HG03457 (cell line): ENCODE measurements around the gene CTNNBL1.
"Not testable (repeated sequence)": the region's sequence is repeated elsewhere in the genome, so short reads cannot be mapped to it uniquely, and the experiment has no call there.

Experiments used
- ATAC-seq: cut with Tn5 transposase; IDR thresholded peaks from one replicate; pipeline ENCODE4 v1.9.1; 2021; ENCODE audit warnings: moderate number of reproducible peaks; ENCODE audit not compliant: unreplicated experiment

The CTNNBL1 gene

DNA sequence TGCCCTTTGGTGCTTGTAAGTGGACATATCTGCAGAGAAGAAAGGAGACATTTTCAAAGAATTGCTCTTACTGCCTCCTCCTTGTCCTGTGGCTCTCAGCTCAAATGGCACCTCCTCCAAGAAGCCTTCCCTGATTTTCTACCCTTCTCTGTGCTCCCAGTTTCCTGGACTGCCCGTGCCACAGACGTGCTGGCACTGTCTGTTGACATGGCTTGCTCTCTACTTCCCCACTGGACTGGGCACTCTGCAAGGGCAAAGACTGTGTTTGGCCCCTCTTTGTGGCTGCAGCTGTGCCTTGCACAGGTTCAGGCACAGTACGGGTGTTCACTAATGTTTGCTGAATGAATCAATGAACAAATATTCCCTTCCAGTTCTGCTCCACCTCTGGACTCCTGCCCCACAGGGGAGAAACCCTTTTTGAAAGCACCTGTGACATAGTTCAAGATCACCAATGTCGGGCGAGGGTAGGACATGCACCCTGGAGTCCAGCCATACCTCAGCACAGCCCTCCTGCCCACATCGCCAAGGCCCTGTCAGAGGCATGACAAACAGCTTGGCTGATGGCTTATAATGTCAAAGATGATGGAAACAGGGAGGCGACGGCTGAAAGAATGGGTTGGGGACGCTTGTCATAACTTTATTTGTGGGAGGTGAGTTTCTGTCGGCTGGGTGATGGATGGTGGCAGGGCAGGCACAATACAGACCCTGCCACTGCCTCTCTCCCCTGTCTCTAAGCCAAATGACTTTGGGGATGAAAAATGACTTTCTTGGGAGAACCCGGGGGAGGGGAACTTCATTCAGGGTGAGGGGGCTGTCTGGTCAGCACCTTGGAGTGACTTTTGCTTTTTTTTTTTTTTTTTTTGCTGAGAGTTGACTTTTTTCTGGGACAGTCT is 15.6 kb upstream of the CTNNBL1 start:
- no peak for ATAC-seq

DNA sequence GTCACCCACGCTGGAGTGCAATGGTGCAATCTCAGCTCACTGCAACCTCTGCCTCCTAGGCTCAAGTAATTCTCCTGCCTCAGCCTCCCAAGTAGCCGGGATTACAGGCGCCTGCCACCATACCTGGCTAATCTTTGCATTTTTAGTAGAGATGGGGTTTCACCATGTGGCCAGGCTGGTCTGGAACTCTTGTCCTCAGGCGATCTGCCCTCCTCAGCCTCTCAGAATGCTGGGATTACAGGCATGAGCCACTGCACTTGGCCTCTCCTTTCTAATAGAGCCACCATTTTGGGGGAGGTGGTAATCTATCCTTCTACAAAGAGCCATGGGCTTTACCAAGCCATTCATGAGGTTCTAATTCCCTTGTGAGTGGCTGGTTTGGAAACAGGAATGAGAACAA is 14.1 kb upstream of the CTNNBL1 start:
- not testable (repeated sequence) for ATAC-seq

DNA sequence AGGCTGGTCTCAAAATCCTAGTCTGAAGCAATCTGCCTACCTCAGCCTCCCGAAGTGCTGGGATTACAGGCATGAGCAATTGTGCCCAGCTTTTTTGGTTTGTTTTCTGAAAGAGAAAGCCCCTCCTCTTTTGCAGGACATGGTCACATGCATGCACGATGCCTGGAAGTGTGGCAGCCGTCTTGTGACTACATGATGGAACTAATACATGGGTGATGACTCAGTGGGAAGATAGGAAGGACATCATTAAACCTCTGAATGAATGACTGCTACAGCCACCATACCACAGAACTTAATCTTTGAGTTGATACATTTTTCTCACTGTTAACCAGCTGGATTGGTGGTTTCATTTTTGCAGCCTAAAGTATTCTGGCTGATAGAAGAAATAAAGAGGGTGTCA is 13.4 kb upstream of the CTNNBL1 start:
- ATAC-seq = no peak

DNA sequence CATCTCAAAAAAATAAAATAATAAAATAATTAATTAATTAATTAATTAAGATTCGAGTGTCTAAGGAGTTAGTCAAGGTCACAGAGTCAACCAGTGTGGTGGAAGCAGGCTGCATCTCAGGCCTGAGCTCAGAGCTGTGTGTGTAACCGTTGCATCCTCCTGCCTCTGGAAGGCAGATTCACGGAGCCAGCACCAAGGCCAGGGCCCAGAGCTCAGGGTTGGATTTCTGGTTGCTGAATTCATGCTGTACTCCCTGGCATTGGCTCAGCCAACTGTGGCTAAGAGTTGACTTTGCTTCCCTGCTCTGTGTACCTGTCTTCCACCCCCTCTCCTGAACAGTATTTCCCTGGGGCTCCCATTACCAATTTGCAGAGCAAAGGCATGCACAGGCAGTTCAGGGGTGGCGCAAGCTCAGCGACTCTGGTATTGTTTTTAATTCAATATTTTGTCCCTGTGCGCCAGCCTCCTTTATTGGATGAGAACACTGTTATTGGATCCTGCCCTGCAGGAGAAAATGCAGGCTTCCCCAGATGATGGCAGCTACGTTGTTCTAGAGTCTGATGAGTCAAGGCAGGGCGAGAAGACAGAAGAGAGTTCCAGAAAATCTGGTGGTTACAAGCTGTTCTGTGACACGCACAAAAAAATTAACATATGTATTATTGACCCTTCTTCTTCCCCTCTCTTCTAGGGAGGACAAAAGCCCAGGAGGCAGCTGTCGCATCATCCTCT is 12.3 kb upstream of the CTNNBL1 start:
- no peak for ATAC-seq

DNA sequence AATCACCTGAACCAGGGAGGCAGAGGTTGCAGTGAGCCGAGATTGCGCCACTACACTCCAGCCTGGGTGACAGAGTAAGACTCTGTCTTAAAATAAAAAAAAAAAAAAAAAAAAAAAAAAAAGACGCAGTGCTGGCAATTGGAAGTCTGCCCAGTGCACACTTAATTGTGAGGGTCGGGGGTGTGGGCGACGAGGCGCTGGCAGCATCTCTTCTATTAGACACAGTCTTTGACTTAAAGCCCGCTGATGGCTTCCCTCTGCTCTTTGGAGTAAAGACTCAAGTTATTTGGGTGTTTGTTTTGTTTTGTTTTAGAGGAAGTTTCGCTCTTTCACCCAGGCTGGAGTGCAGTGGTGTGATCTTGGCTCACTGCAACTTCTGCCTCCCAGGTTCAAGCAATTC is 10.7 kb upstream of the CTNNBL1 start:
- ATAC-seq = not testable (repeated sequence)

DNA sequence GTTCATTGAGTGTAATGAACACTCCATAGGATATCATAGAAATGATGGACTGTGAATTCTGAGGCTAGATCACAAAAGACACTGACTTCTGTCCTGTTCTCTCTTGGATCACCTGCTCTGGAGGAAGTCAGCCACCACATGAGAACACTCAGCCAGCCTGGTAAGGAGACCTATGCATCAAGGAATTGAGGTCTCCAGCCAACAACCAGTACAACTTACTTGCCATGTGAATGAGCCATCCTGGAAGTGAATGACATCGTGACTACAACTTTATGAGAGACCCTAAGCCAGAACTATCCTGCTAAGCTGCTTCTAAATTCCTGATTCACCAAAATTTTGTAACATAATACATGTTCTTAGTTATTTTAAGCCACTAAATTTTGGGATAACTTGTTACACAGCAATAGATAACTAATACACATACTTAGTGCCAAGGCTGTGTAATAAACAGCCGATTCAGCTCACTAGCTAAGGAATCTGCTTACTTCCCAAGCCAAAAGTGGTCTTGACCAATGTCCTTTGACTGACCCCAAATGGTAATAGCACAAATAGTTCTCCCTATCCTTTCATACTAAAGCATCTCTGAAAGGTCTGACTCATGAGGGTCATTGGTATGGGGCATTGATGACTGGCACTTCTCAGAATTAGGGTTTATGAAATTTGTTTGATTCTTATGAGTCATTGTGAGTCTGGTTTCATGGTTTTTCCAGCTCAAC is 6.9 kb upstream of the CTNNBL1 start:
- ATAC-seq = no peak

DNA sequence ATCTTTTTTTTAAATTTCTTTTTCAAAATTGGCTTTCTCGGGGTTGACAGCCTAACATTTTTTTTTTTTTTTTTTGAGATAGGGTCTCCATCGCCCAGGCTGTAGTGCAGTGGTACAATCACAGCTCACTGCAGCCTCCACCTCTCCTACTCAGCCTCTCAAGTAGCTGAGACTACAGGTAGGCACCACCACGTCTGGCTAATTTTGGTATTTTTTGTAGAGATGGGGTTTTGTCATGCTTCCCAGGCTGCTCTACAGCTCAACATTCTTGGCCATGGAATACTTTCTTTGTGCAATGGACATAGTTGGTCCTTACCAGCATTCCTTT is 6.4 kb upstream of the CTNNBL1 start:
- no peak for ATAC-seq

DNA sequence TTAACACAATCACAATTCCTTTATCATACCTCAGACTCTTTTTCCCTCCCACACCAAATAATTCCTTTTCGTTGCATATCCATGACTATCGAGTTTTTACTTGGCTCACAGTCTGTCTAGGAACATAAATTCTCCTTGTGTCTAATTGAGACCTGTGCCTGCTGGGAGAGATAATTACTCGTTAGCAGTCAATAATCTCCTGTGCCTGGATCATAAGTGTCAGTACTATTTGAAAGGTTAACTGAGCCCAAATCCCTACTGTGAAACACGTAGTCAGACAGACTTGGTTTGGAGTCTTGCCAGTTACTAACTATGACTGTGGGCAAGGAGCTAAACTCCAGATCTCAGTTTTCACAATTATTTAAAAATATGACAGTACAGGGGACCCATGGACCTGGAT is 5.7 kb upstream of the CTNNBL1 start:
- ATAC-seq = no peak

DNA sequence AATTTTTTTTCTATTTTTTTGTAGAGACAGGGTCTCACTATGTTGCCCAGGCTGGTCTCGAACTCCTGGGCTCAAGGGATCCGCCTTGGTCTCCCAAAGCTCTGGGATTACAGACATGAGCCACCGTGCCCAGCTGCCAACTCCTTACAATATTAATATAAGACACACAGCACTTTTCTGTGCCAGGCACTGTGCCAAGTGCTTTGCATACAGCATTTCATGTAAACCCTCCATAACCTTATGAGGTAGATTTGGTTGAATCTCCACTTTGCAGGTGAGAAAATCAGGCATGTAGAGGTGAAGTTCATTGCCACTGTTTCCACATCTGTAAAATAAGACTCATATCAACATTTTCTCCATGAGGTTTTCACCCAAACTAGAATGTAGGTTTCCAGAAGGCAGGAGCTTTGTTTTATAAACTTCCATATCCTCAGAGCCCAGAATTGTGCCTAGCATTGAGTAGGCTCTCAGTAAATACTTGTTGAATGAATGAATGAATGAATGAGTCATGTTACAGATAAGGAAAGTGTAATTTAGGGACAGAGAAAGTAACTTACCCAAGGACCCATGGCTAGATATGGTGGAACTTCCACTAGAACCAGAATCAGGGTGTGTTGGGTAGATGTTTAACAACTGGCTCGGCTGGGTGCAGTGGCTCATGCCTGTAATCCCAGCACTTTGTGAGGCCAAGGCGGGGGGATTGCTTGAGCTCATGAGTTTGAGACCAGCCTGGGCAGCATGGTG is 3.0 kb upstream of the CTNNBL1 start:
- ATAC-seq = no peak

- ATAC-seq = no peak
Observed at GRCh38 chr20:37692459-37693166, 1.2 kb upstream of the CTNNBL1 start.

GRCh38 chr20:37693242-37693634 is 592 bp upstream of the CTNNBL1 start:
- ATAC-seq = no peak

DNA sequence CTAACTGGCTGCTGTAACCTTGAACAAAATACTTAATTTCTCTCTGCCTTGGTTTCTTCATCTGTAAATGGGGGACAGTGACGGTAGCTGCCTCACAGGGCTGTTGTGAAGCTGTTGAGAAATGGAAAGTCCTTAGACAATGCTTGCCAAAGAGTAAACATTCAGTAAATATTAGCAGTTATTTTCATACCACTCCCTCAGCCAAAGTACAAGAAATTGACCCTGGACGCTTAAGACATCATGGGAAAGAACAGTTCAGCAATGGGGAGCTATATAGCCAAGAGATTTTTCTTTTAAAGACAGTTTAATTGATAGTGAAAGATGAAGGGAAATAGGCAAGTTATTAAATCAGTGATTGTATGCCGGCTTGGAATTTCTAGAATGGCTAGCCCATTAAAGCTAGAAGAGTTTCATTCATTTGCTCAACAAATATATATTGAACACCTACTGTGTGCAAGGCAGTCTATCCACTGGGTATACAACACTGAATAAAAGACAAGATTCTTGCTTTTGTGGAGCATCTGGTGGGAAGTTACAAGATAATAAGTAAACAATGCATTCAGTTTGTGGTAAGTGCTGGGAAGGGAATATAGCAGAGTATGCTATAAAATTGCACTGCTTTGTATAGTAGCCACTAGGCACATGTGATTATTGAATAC is 2.0 kb downstream of the CTNNBL1 start:
- ATAC-seq = no peak

DNA sequence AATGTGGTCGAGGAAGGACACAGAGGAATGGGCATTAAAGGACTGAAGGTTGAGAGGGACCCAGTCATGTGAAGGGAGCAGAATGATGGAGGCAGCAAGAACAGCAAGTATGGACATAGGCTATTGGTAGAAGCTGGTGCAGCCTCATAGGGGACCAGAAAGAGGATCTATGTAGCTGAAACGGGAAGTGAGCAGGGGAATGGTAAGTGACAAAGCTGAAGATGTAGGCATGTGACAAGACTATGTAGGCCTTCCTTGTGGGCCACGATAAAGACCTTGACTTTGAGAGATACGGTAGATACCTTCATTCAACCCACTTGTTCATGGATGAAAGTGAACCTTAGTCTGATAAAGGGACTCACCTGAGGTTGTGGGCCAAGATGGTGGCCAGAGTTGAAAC is 3.5 kb downstream of the CTNNBL1 start:
- no peak for ATAC-seq

DNA sequence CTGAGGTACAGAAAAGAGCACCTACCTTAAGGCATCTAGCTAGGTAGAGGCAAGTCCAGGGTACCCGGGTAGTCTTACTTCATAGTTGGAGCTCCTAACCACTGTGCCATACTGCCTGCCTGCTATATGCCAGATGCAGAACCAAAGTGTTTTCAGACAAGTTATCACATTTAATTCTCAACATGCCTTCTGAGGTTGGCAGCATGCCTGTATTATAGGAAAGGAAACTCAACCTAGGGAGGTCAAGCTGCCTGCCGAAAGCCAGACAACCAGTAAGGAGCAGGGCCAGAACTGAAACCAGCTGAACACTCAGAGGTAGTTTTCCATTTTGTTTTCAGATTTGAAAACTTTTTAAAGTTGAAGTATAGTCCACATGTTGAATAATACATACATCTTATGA is 5.4 kb downstream of the CTNNBL1 start:
- no peak for ATAC-seq

DNA sequence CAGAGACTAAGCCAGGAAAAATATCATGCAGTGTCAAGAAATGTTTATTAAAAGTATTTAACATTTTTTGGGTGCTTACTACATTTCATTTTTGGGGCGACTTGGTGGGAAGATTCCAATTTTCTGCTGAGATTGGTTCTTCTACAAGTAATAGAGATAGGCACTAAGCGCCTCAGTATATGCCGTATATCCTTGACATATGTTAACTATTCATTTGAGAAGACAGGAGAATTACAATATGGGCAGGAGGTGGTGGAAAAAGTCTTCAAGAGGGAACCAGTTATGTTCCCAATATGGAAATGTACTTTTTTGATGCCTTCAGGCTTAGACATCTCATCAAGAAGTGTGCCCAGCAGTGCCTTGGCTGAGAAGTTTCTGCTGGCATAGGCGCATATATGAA is 6.5 kb downstream of the CTNNBL1 start:
- no peak for ATAC-seq

DNA sequence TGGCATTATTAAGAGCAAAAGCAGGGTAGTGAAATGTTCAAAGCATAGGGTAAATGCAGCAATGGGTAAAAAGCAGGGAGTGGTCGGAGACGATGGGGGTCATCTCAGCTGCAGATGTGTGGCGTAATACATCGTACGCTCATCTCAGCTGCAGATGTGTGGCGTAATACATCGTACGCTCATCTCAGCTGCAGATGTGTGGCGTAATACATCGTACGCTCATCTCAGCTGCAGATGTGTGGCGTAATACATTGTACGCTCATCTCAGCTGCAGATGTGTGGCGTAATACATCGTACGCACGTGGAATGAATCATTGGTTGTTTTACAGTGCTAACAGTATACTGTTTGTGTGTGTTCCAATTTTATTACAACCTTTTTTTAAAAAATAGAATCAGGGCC is 7.8 kb downstream of the CTNNBL1 start:
- ATAC-seq = not testable (repeated sequence)

DNA sequence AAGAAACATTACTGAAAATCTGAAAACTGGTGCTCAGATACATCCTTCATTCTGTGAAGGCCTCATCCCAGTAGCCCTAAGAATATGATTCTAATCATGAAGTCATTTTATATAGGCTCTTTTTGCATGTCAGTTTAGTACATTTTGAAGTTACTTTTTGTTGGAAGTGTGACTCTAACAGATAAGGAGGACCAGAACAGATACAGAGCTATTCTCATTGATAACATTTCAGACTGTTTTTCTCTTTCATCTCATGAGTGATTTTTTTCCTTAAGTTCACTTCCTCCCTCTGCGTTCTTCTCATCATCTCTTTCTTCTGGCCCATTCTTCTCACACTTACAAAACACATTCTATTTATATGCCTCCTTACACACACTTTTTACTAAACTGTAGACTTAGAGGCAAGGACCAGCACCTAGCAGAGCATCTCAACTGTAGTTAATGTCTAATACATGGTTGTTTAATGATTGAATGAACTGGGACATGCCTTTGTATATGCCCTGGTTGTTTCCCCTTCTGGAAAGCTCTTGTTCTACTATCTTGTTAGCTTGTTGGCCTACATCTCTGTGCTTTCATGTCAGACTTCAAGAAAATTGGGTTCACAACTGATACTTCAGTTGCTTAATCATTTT is 8.7 kb downstream of the CTNNBL1 start:
- ATAC-seq = no peak

DNA sequence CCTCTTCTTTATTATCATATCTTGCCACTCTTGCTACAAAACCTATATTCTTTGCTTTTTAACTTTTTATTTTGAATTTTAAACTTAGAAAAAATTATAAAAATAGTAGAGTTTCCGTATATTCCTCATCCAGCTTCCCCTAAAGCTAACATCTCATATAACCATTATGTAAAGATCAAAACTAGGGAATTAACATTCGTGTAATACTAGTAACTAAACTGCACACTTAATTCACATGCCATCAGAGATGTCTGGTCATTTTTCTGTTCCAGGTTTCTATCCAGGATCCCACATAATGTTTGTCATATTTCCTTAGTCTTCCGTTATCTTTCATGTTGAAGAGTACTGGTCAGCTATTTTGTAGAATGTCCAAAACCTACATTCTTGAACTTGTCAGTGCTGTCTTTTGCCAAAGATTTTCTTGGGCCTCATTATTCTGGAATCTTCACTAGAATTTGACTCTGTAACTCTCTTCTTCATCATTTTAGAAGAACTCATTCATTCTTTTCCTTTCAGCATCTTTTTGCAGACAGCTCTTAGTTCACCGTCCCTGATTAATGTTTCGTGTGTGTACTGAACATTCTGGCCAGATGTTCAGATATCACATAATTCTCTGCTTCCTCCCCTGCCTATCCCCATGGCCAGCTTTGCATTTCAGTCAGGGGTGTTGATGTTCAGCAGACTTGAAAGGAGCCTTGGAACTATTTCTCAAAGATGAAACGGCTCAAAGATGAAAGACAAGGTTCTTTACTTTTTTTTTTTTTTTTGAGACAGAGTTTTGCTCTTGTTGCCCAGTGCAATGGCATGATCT is 9.4 kb downstream of the CTNNBL1 start:
- ATAC-seq = no peak

DNA sequence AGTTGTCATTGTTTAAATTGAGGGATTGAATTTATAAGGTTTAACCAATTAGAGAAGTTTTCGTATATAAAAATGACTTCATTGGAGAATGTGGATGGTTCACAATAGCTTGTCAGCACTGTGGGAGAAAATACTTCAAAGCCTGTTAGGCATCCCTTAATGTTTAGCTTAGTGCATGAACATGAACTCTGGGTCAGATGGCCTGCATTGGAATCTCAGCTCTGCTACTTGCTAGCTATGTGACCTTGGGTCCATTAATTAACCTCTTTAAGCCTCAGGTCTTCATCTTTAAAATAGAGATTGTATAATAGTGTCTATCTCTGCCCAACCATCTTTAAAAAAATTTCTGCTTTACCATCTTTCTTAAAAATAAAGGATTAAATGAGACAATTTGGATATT is 11.1 kb downstream of the CTNNBL1 start:
- ATAC-seq = no peak
